ENCODE results near the gene FAM3C.

Gene FAM3C

GRCh38 chr7:121393005-121393366, 3.1 kb downstream of the FAM3C start:
- WGBS, result 99% methylated on average over 7 of the region's 7 CpGs
- Histone ChIP-seq H2BK15ac (ENCODE audit: low read depth, poor library complexity, severe bottlenecking) (no peak overlapping the region), H2AFZ (ENCODE audit: low read depth, low read length) (no peak overlapping the region), H4K91ac (ENCODE audit: low read length) (no peak overlapping the region), H3K36me3 (ENCODE audit: control insufficient read depth in 1 of 2, insufficient read depth in 2 of 2, low read depth in 1 of 2, low read length in 2 of 2) (peaks cover 0 to 30% of the 10 kb centered on the region in 2 experiments), H3K4me2 (ENCODE audit: low read length, poor library complexity, severe bottlenecking) (no peak overlapping the region), H3K9me3 (ENCODE audit: control insufficient read depth, low read length) (peaks cover 6% of the 10 kb centered on the region), H3K4ac (ENCODE audit: low read depth in 1 of 2, low read length in 2 of 2) (no peak overlapping the region), H2AK5ac (ENCODE audit: low read length, severe bottlenecking) (no peak overlapping the region), H3K18ac (ENCODE audit: low read depth in 1 of 2, low read length in 2 of 2) (no peak overlapping the region), H3K23ac (ENCODE audit: low read length in 2 of 2) (no peak overlapping the region), H3K27me3 (ENCODE audit: control insufficient read depth in 1 of 2, insufficient read depth in 1 of 2, low read length in 2 of 2) (no peaks in the 10 kb centered on the region), H3K4me1 (ENCODE audit: control insufficient read depth, insufficient read depth, low read depth, low read length) (no peaks in the 10 kb centered on the region), H2BK5ac (ENCODE audit: low read depth, low read length, poor library complexity, severe bottlenecking) (no peak overlapping the region), H3K4me3 (ENCODE audit: insufficient read depth in 1 of 2, low read depth in 1 of 2, low read length in 2 of 2) (no peak overlapping the region), H3K9ac (ENCODE audit: low read length) (no peak overlapping the region), H2BK12ac (ENCODE audit: low read length in 2 of 2) (no peak overlapping the region), H3K79me1 (replicated peaks; ENCODE audit: low read length, poor library complexity, severe bottlenecking) (no peaks in the 10 kb centered on the region), H4K8ac (ENCODE audit: low read length) (no peak overlapping the region), H3K27ac (ENCODE audit: low read length, poor library complexity, severe bottlenecking) (no peak overlapping the region), H2BK120ac (ENCODE audit: low read depth, low read length) (no peak overlapping the region), H3K14ac (ENCODE audit: low read length in 2 of 2) (no peak overlapping the region)
- no peak for DNase-seq

DNA sequence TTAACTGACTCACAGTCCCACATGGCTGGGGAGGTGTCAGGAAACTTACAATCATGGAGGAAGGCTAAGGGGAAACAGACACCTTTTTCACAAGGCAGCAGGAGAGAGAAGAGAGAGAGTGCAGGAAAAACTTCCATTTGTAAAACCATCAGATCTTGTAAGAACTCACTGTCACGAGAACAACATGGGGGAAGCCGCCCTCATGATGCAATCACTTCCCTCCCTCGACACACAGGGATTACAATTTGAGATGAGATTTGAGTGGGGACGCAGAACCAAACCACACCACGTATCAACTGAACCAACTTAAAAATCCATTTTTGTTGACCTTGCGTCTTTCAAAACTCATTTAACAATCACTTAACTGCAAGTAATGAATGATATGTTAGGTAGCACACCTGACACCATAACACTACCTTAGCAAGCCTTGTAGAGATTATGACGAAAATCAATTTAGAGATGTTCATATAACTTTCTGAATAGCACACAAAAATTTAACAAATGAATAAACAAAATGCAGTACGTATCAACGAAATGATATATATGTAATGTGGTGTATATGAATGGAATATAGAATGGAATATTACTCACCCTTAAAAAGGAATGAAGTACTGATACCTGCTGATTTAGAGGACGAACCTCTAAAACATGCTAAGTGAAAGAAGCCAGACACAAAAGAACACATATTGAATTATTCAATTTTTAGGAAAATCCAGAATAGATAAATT, 3.7 kb downstream of the FAM3C start:
- Histone ChIP-seq H3K4me2 (ENCODE audit: low read length, poor library complexity, severe bottlenecking) (no peak overlapping the region), H3K27ac (ENCODE audit: low read length, poor library complexity, severe bottlenecking) (no peak overlapping the region), H4K8ac (ENCODE audit: low read length) (no peak overlapping the region), H3K9ac (ENCODE audit: low read length) (no peak overlapping the region), H2AK5ac (ENCODE audit: low read length, severe bottlenecking) (no peak overlapping the region), H3K4me1 (ENCODE audit: control insufficient read depth, insufficient read depth, low read depth, low read length) (no peaks in the 10 kb centered on the region), H3K36me3 (ENCODE audit: control insufficient read depth in 1 of 2, insufficient read depth in 2 of 2, low read depth in 1 of 2, low read length in 2 of 2) (peaks cover 0 to 30% of the 10 kb centered on the region in 2 experiments), H3K9me3 (ENCODE audit: control insufficient read depth, low read length) (peaks cover 6% of the 10 kb centered on the region), H2BK15ac (ENCODE audit: low read depth, poor library complexity, severe bottlenecking) (no peak overlapping the region), H4K91ac (ENCODE audit: low read length) (no peak overlapping the region), H3K27me3 (ENCODE audit: control insufficient read depth in 1 of 2, insufficient read depth in 1 of 2, low read length in 2 of 2) (no peaks in the 10 kb centered on the region), H2BK12ac (ENCODE audit: low read length in 2 of 2) (no peak overlapping the region), H3K14ac (ENCODE audit: low read length in 2 of 2) (no peak overlapping the region), H2BK5ac (ENCODE audit: low read depth, low read length, poor library complexity, severe bottlenecking) (no peak overlapping the region), H2BK120ac (ENCODE audit: low read depth, low read length) (no peak overlapping the region), H2AFZ (ENCODE audit: low read depth, low read length) (no peak overlapping the region), H3K18ac (ENCODE audit: low read depth in 1 of 2, low read length in 2 of 2) (no peak overlapping the region), H3K79me1 (replicated peaks; ENCODE audit: low read length, poor library complexity, severe bottlenecking) (no peaks in the 10 kb centered on the region), H3K4ac (ENCODE audit: low read depth in 1 of 2, low read length in 2 of 2) (no peak overlapping the region), H3K23ac (ENCODE audit: low read length in 2 of 2) (no peak overlapping the region), H3K4me3 (ENCODE audit: insufficient read depth in 1 of 2, low read depth in 1 of 2, low read length in 2 of 2) (no peak overlapping the region)
- DNase-seq, result no peak
- WGBS, result 100% methylated on average over 4 of the region's 10 CpGs

- no peak overlapping the region for H3K18ac ChIP-seq (ENCODE audit: low read depth in 1 of 2, low read length in 2 of 2)
- H2BK12ac ChIP-seq (ENCODE audit: low read length in 2 of 2), result no peak overlapping the region
- H3K23ac ChIP-seq (ENCODE audit: low read length in 2 of 2), result no peak overlapping the region
- H3K79me1 ChIP-seq (replicated peaks; ENCODE audit: low read length, poor library complexity, severe bottlenecking), result no peaks in the 10 kb centered on the region
- peaks cover 0 to 30% of the 10 kb centered on the region in 2 experiments for H3K36me3 ChIP-seq (ENCODE audit: control insufficient read depth in 1 of 2, insufficient read depth in 2 of 2, low read depth in 1 of 2, low read length in 2 of 2)
- no peak for DNase-seq
- H3K4me3 ChIP-seq (ENCODE audit: insufficient read depth in 1 of 2, low read depth in 1 of 2, low read length in 2 of 2), result peak overlapping the region in 1 of 2 experiments; percentile 16
- H2AK5ac ChIP-seq (ENCODE audit: low read length, severe bottlenecking), result no peak overlapping the region
- H3K4me1 ChIP-seq (ENCODE audit: control insufficient read depth, insufficient read depth, low read depth, low read length), result no peaks in the 10 kb centered on the region
- H3K27ac ChIP-seq (ENCODE audit: low read length, poor library complexity, severe bottlenecking), result no peak overlapping the region
- H3K4ac ChIP-seq (ENCODE audit: low read depth in 1 of 2, low read length in 2 of 2), result no peak overlapping the region
- 84% methylated on average over 3 of the region's 3 CpGs for WGBS
- H3K9ac ChIP-seq (ENCODE audit: low read length), result no peak overlapping the region
- no peaks in the 10 kb centered on the region for H3K27me3 ChIP-seq (ENCODE audit: control insufficient read depth in 1 of 2, insufficient read depth in 1 of 2, low read length in 2 of 2)
- H4K91ac ChIP-seq (ENCODE audit: low read length), result no peak overlapping the region
- H2BK15ac ChIP-seq (ENCODE audit: low read depth, poor library complexity, severe bottlenecking), result no peak overlapping the region
- H4K8ac ChIP-seq (ENCODE audit: low read length), result no peak overlapping the region
- no peak overlapping the region for H3K4me2 ChIP-seq (ENCODE audit: low read length, poor library complexity, severe bottlenecking)
- no peak overlapping the region for H2BK5ac ChIP-seq (ENCODE audit: low read depth, low read length, poor library complexity, severe bottlenecking)
- no peak overlapping the region for H2BK120ac ChIP-seq (ENCODE audit: low read depth, low read length)
- no peak overlapping the region for H3K14ac ChIP-seq (ENCODE audit: low read length in 2 of 2)
- no peak overlapping the region for H2AFZ ChIP-seq (ENCODE audit: low read depth, low read length)
- peaks cover 6% of the 10 kb centered on the region for H3K9me3 ChIP-seq (ENCODE audit: control insufficient read depth, low read length)
Measured at GRCh38 chr7:121391686-121392085, 4.4 kb downstream of the FAM3C start.

DNA sequence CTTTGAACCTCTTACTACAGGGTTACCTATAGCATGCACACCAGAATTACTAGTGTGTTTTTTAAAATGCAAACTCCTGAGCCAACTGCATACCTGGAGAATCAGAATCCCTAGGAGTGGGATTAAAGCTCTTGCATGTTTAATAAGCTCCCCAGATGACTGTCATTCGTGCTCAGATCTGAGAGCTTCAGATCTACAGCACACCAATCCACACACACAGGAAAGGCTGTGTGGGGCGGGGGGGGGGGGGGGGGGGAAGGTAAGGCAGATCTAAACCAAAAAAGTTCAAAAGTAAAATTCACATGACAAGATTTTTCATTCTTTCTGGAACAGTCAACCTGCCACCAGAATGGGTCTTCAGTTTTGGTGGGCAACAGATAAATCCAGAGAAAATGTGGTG, 5.5 kb downstream of the FAM3C start:
- Histone ChIP-seq H4K8ac (ENCODE audit: low read length) (no peak overlapping the region), H2BK5ac (ENCODE audit: low read depth, low read length, poor library complexity, severe bottlenecking) (no peak overlapping the region), H3K27ac (ENCODE audit: low read length, poor library complexity, severe bottlenecking) (no peak overlapping the region), H2AK5ac (ENCODE audit: low read length, severe bottlenecking) (no peak overlapping the region), H4K91ac (ENCODE audit: low read length) (no peak overlapping the region), H3K27me3 (ENCODE audit: control insufficient read depth in 1 of 2, insufficient read depth in 1 of 2, low read length in 2 of 2) (no peaks in the 10 kb centered on the region), H3K18ac (ENCODE audit: low read depth in 1 of 2, low read length in 2 of 2) (no peak overlapping the region), H3K36me3 (ENCODE audit: control insufficient read depth in 1 of 2, insufficient read depth in 2 of 2, low read depth in 1 of 2, low read length in 2 of 2) (peaks cover 0 to 30% of the 10 kb centered on the region in 2 experiments), H3K79me1 (replicated peaks; ENCODE audit: low read length, poor library complexity, severe bottlenecking) (no peaks in the 10 kb centered on the region), H3K4me3 (ENCODE audit: insufficient read depth in 1 of 2, low read depth in 1 of 2, low read length in 2 of 2) (no peak overlapping the region), H2BK12ac (ENCODE audit: low read length in 2 of 2) (no peak overlapping the region), H3K23ac (ENCODE audit: low read length in 2 of 2) (no peak overlapping the region), H2BK15ac (ENCODE audit: low read depth, poor library complexity, severe bottlenecking) (no peak overlapping the region), H3K4me2 (ENCODE audit: low read length, poor library complexity, severe bottlenecking) (no peak overlapping the region), H3K9me3 (ENCODE audit: control insufficient read depth, low read length) (peaks cover 6% of the 10 kb centered on the region), H2BK120ac (ENCODE audit: low read depth, low read length) (no peak overlapping the region), H3K4ac (ENCODE audit: low read depth in 1 of 2, low read length in 2 of 2) (no peak overlapping the region), H3K9ac (ENCODE audit: low read length) (no peak overlapping the region), H3K14ac (ENCODE audit: low read length in 2 of 2) (no peak overlapping the region), H3K4me1 (ENCODE audit: control insufficient read depth, insufficient read depth, low read depth, low read length) (no peaks in the 10 kb centered on the region), H2AFZ (ENCODE audit: low read depth, low read length) (no peak overlapping the region)
- WGBS, result no CpG with 5 or more reads among the region's 2 CpGs
- DNase-seq, result no peak
